ENCODE results near the gene PHACTR2. TPM values are rescaled to one million over a fixed set of nuclear protein-coding genes. Genes with fewer than 3 reads are reported as not detected.

Gene PHACTR2
- total RNA-seq, 1 experiment from 2014 or later: 27.6 TPM

DNA sequence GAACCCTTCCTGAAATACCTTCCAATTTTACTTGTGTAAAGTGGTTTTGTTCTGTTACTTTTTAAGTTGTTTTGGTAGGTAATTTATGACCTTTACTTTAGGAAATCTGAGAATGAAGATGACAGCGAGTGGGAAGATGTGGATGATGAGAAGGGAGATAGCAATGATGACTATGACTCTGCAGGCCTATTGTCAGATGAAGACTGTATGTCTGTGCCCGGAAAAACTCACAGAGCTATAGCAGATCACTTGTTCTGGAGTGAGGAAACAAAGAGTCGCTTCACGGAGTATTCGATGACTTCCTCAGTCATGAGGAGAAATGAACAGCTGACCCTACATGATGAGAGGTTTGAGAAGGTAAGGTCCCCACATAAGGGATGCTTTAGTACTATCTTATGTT is 179.9 kb downstream of the PHACTR2 start:
- Histone ChIP-seq H3K27me3 (ENCODE audit: insufficient read depth, low read length) (no peaks in the 10 kb centered on the region), H3K79me2 (ENCODE audit: insufficient read depth, low read length) (peaks cover 53% of the 10 kb centered on the region), H2AFZ (ENCODE audit: low read depth, low read length, poor library complexity, severe bottlenecking) (no peak overlapping the region), H3K9me3 (ENCODE audit: control insufficient read depth in 1 of 2, insufficient read depth in 1 of 2, low read depth in 1 of 2, low read length in 2 of 2) (no peaks in the 10 kb centered on the region), H3K36me3 (ENCODE audit: control insufficient read depth in 1 of 2, insufficient read depth in 2 of 2, low read length in 2 of 2) (peaks cover 45 to 48% of the 10 kb centered on the region in 2 experiments; a peak in 3 of 4 replicates), H3K9me2 (ENCODE audit: insufficient read depth) (no peaks in the 10 kb centered on the region), H3K4me1 (ENCODE audit: control insufficient read depth in 1 of 2, insufficient read depth in 2 of 2, low read length in 2 of 2) (no peaks in the 10 kb centered on the region), H3K4me2 (ENCODE audit: low read length) (no peak overlapping the region), H3K4me3 (replicated peaks in 1 of 2; ENCODE audit: low read depth in 1 of 2, low read length in 2 of 2) (no peak overlapping the region), H4K20me1 (ENCODE audit: insufficient read depth) (no peaks in the 10 kb centered on the region), H3K9ac (ENCODE audit: low read length) (no peak overlapping the region), H3K27ac (ENCODE audit: low read depth, low read length) (no peak overlapping the region)
- no peak for DNase-seq (ENCODE audit: low read depth, low spot score)
- ATAC-seq: no peak
- ChIA-PET CTCF (no interaction called here), POLR2A (no interaction called here), RAD21 (ENCODE audit: low non-redundant PET in 1 of 2, low total read pairs in 2 of 2, uncharacterized antibody in 2 of 2, unreplicated experiment in 2 of 2) (no interaction called here)
- intact Hi-C loops (cut with micrococcal nuclease): no loop called here
- TF ChIP-seq, protein P1, sequence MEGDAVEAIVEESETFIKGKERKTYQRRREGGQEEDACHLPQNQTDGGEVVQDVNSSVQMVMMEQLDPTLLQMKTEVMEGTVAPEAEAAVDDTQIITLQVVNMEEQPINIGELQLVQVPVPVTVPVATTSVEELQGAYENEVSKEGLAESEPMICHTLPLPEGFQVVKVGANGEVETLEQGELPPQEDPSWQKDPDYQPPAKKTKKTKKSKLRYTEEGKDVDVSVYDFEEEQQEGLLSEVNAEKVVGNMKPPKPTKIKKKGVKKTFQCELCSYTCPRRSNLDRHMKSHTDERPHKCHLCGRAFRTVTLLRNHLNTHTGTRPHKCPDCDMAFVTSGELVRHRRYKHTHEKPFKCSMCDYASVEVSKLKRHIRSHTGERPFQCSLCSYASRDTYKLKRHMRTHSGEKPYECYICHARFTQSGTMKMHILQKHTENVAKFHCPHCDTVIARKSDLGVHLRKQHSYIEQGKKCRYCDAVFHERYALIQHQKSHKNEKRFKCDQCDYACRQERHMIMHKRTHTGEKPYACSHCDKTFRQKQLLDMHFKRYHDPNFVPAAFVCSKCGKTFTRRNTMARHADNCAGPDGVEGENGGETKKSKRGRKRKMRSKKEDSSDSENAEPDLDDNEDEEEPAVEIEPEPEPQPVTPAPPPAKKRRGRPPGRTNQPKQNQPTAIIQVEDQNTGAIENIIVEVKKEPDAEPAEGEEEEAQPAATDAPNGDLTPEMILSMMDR (IDR thresholded peaks at IDR 0.05 in 2 of 3, conservative IDR thresholded peaks at IDR 0.05 in 1 of 3; ENCODE audit: borderline replicate concordance in 1 of 3, insufficient read depth in 1 of 3, low read depth in 2 of 3, low read length in 2 of 3): no peak
- TF ChIP-seq ZNF274 (IDR thresholded peaks at IDR 0.05; ENCODE audit: low read depth, low read length) (no peak), CEBPB (IDR thresholded peaks at IDR 0.05; ENCODE audit: low read depth) (no peak), JUND (IDR thresholded peaks at IDR 0.05) (no peak), POLR2A (IDR thresholded peaks at IDR 0.05; ENCODE audit: borderline replicate concordance, extremely low read depth, insufficient read depth, insufficient read length) (no peak), SP1 (IDR thresholded peaks at IDR 0.05; ENCODE audit: low read depth) (no peak), MAX (IDR thresholded peaks at IDR 0.05) (no peak), POLR2AphosphoS5 (IDR thresholded peaks at IDR 0.05; ENCODE audit: low read depth, low read length) (no peak), EZH2phosphoT487 (IDR thresholded peaks at IDR 0.05; ENCODE audit: borderline replicate concordance) (no peak), SRF (IDR thresholded peaks at IDR 0.05; ENCODE audit: low read depth) (no peak), SIN3A (IDR thresholded peaks at IDR 0.05; ENCODE audit: low read depth) (no peak), ELF1 (IDR thresholded peaks at IDR 0.05; ENCODE audit: borderline replicate concordance, low read depth) (no peak), TCF7L2 (IDR thresholded peaks at IDR 0.05; ENCODE audit: borderline replicate concordance, extremely low read depth, insufficient read depth, insufficient read length) (no peak), EZH2 (IDR thresholded peaks at IDR 0.05) (no peak), FOSL1 (IDR thresholded peaks at IDR 0.05; ENCODE audit: low read depth) (no peak), ZFX (IDR thresholded peaks at IDR 0.05) (no peak), RAD21 (IDR thresholded peaks at IDR 0.05; ENCODE audit: low read depth) (no peak)
- TF ChIP-seq, protein P2, sequence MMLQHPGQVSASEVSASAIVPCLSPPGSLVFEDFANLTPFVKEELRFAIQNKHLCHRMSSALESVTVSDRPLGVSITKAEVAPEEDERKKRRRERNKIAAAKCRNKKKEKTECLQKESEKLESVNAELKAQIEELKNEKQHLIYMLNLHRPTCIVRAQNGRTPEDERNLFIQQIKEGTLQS (IDR thresholded peaks at IDR 0.05): no peak
- TF ChIP-seq, protein P3, sequence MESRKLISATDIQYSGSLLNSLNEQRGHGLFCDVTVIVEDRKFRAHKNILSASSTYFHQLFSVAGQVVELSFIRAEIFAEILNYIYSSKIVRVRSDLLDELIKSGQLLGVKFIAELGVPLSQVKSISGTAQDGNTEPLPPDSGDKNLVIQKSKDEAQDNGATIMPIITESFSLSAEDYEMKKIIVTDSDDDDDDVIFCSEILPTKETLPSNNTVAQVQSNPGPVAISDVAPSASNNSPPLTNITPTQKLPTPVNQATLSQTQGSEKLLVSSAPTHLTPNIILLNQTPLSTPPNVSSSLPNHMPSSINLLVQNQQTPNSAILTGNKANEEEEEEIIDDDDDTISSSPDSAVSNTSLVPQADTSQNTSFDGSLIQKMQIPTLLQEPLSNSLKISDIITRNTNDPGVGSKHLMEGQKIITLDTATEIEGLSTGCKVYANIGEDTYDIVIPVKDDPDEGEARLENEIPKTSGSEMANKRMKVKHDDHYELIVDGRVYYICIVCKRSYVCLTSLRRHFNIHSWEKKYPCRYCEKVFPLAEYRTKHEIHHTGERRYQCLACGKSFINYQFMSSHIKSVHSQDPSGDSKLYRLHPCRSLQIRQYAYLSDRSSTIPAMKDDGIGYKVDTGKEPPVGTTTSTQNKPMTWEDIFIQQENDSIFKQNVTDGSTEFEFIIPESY (IDR thresholded peaks at IDR 0.05; ENCODE audit: extremely low read depth, insufficient replicate concordance, low read length): no peak
- TF ChIP-seq, protein P4, sequence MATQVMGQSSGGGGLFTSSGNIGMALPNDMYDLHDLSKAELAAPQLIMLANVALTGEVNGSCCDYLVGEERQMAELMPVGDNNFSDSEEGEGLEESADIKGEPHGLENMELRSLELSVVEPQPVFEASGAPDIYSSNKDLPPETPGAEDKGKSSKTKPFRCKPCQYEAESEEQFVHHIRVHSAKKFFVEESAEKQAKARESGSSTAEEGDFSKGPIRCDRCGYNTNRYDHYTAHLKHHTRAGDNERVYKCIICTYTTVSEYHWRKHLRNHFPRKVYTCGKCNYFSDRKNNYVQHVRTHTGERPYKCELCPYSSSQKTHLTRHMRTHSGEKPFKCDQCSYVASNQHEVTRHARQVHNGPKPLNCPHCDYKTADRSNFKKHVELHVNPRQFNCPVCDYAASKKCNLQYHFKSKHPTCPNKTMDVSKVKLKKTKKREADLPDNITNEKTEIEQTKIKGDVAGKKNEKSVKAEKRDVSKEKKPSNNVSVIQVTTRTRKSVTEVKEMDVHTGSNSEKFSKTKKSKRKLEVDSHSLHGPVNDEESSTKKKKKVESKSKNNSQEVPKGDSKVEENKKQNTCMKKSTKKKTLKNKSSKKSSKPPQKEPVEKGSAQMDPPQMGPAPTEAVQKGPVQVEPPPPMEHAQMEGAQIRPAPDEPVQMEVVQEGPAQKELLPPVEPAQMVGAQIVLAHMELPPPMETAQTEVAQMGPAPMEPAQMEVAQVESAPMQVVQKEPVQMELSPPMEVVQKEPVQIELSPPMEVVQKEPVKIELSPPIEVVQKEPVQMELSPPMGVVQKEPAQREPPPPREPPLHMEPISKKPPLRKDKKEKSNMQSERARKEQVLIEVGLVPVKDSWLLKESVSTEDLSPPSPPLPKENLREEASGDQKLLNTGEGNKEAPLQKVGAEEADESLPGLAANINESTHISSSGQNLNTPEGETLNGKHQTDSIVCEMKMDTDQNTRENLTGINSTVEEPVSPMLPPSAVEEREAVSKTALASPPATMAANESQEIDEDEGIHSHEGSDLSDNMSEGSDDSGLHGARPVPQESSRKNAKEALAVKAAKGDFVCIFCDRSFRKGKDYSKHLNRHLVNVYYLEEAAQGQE (IDR thresholded peaks at IDR 0.05; ENCODE audit: low read depth): no peak
- BruUV-seq (replicated peaks): no TSS peak
